ENCODE measurements around the gene KRT3. TPM values are rescaled to one million over a fixed set of nuclear protein-coding genes. Genes with fewer than 3 reads are reported as not detected.

Gene KRT3
- total RNA-seq, 2 experiments from 2014 or later = not detected

DNA sequence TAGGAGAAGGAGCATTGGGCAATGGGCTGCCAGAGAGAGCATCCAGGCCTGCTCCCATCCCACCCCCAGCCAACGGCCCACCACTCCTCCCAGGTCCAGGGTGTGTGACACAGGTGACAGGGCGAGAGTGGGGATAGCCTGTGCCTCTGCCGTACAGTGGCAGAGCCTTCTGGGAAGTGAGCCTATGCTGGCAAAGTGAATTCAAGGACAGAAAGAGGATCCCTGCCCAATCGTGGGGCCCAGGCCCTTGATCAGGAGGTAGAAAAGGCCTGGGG is 38.7 kb upstream of the KRT3 start:
- intact Hi-C loops (cut with DNase I, micrococcal nuclease) = no loop called here

DNA sequence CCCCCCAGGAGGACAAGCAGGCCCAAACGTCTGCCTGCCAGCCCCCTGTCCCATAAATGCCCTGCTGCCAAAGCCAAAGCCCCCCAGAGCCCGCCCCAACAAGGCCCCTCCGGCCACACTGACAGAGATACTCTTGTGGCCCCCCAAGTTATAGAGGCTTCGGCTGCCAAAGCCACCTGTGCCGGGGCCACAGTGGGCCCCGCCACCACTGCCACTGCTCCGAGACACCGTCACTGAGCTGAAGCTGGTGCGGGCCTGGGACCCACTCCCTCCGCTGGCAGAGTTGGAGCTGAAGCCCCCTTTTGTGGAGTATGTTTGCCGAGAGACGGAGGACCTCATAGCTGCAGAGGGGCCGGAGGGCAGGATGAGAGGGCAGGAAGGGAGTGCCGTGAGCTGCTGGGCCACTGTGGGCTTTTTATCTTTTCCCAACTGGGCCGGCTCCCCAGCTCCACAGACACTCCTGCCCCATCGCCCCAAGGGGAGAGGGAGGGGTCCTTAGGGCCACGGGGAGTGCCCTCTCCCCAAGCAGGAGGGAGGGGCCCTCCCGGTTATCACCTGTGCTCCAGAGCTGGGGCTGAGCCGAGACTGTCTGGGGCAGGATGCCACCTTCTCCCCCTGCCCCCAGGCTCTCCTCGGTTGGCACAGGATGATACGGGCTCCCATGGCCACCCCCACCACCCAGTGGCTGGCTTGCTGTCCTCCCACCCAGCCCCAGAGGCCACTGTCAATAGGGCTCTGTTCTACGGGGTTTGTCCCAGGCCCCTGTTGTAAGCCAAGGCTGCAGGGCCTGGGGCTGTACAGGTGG is 38.2 kb upstream of the KRT3 start, which contains the start of gene KRT79:
TSS of gene KRT79 (minus strand) at position 390 of the 805 bp plus-strand sequence. CDS start at position 339, 51 bp downstream.
- H3K27me3 Mint-ChIP-seq = peaks cover 5% of the 10 kb centered on the region
- H3K4me1 Mint-ChIP-seq = peaks cover 27% of the 10 kb centered on the region
- ATAC-seq = no peak
- intact Hi-C loops (cut with DNase I, micrococcal nuclease) = no loop called here
- DNase-seq = no peak
- H3K27ac Mint-ChIP-seq = peak within 1 kb of the TSS; percentile 81
- ChIA-PET CTCF (interaction anchor here (0.6 to 1.5 kb wide), 3 partner anchors 37 to 609 kb away, joined by 3 to 4 read pairs (median 3); no protein-coding TSS in a partner anchor), POLR2A (no interaction called here)
- H3K4me3 Mint-ChIP-seq = no peak within 1 kb of the TSS
- H3K36me3 Mint-ChIP-seq (ENCODE audit: low read depth) = no peaks in the 10 kb centered on the region
- H3K9me3 Mint-ChIP-seq (ENCODE audit: low read depth) = no peaks in the 10 kb centered on the region

More for the DNA sequence above, 38.7 kb upstream of the KRT3 start:
- Mint-ChIP-seq H3K4me3 (no peak overlapping the region), H3K36me3 (ENCODE audit: low read depth) (no peaks in the 10 kb centered on the region), H3K27ac (peak overlapping the region; percentile 12), H3K9me3 (ENCODE audit: low read depth) (no peaks in the 10 kb centered on the region), H3K27me3 (peaks cover 5% of the 10 kb centered on the region), H3K4me1 (peaks cover 27% of the 10 kb centered on the region)
- ATAC-seq = no peak
- ChIA-PET CTCF (no interaction called here), POLR2A (no interaction called here)
- no peak for DNase-seq

DNA sequence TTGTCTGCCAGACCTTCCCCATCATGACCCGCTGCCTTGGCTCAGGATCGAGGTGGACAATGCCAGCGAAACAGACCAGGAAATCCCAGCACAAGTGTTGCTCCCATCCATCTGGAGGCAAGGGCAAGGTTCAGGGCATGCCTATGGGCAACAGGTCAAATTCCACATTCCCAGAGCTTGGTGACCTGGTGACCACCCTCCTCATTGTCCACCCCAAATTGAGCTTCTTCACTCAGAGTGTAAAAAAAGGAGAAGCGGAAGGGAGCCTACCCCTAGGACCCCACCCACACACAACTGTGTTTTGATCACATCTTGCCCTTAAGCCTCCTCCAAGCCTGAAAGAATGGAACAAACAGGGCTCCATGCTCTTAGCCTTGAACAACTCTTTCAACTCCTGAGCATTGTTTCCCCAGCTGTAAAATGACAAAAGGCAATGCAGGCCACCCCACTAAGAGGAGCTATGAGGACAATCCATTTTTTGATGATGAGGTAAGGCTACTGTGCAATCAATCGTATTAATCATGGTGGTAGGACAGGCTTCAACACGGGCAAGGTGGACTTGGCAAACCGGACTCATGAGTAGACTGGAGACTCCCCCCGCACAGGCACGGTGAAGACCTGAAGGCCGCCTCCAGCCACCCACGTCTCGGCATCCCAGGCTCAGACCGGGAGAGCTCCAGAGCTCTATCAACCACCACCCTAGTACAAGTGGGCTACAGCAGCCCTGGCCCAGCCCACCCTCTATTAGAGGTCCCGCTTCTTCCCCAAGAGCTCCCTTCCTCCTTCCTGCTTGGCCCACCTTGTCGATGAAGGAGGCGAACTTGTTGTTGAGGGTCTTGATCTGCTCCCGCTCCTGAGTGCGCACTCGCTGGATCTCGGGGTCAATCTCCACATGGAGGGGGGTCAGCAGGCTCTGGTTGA is 37.3 kb upstream of the KRT3 start:
- no peak for ATAC-seq
- H3K4me1 Mint-ChIP-seq = peaks cover 34% of the 10 kb centered on the region
- POLR2A ChIA-PET = no interaction called here
- H3K36me3 Mint-ChIP-seq (ENCODE audit: low read depth) = no peaks in the 10 kb centered on the region
- intact Hi-C loops (cut with DNase I, micrococcal nuclease) = no loop called here
- H3K9me3 Mint-ChIP-seq (ENCODE audit: low read depth) = no peaks in the 10 kb centered on the region
- DNase-seq = no peak
- no peaks in the 10 kb centered on the region for H3K27me3 Mint-ChIP-seq
- H3K4me3 Mint-ChIP-seq = no peak overlapping the region
- CTCF ChIA-PET = interaction anchor here (0.6 to 1.5 kb wide), 5 partner anchors 37 to 608 kb away, joined by 3 to 4 read pairs (median 3); no protein-coding TSS in a partner anchor
- no peak overlapping the region for H3K27ac Mint-ChIP-seq

DNA sequence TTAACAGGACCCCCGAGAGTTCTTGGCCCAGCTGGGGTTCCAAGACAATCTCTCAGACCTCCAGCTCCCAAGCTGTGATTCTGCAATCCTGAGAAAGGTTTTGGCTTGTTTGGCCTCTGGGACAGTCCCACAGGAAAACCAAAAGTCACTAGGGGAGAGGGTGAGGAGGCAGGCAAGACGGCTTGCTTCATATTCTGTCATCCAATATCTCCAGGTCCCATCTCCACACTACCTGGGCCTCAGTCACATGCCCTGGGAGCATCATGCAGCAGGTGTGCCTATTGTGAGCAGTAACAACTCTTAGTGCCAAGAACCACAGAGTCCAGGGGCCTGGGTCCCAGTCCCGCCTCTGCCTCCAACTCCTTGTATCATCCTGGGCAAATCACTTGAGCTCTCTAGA is 36.5 kb upstream of the KRT3 start:
- ChIA-PET CTCF (interaction anchor here (0.7 kb wide), 1 partner anchor 221 kb away, joined by 3 read pairs; no protein-coding TSS in a partner anchor), POLR2A (no interaction called here)
- Mint-ChIP-seq H3K9me3 (ENCODE audit: low read depth) (no peaks in the 10 kb centered on the region), H3K27me3 (no peaks in the 10 kb centered on the region), H3K4me1 (peaks cover 31% of the 10 kb centered on the region), H3K27ac (no peak overlapping the region), H3K36me3 (ENCODE audit: low read depth) (no peaks in the 10 kb centered on the region), H3K4me3 (no peak overlapping the region)
- no peak for ATAC-seq
- no peak for DNase-seq
- intact Hi-C loops (cut with DNase I, micrococcal nuclease) = no loop called here

DNA sequence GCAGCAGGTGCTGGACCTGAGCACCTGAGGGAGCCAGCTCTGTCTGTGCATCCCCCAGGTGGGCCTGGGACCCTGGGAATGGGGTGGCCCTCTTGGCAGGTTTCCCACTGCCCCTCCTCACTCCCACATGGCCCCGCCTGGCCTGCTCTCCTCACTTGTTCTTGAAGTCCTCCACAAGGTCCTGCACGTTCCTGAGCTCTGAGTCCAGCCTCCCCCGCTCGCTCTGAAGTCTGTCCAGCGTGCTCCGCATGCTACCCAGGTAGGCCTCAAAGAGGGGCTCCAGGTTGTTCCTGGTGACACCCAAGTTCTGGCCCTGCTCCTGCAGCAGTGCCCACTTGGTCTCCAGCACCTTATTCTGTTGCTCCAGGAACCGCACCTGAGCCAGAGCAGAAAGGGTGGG is 35.3 kb upstream of the KRT3 start:
- intact Hi-C loops (cut with DNase I, micrococcal nuclease) = no loop called here
- CTCF ChIA-PET = interaction anchor here (0.6 to 1.3 kb wide), 3 partner anchors 10 to 49 kb away, joined by 3 to 4 read pairs (median 4); no protein-coding TSS in a partner anchor
- Mint-ChIP-seq H3K27ac (no peak overlapping the region), H3K4me1 (peaks cover 19% of the 10 kb centered on the region), H3K4me3 (no peak overlapping the region), H3K36me3 (ENCODE audit: low read depth) (no peaks in the 10 kb centered on the region), H3K9me3 (ENCODE audit: low read depth) (no peaks in the 10 kb centered on the region), H3K27me3 (no peaks in the 10 kb centered on the region)
- POLR2A ChIA-PET = no interaction called here
- DNase-seq (no peak), ATAC-seq (no peak)

DNA sequence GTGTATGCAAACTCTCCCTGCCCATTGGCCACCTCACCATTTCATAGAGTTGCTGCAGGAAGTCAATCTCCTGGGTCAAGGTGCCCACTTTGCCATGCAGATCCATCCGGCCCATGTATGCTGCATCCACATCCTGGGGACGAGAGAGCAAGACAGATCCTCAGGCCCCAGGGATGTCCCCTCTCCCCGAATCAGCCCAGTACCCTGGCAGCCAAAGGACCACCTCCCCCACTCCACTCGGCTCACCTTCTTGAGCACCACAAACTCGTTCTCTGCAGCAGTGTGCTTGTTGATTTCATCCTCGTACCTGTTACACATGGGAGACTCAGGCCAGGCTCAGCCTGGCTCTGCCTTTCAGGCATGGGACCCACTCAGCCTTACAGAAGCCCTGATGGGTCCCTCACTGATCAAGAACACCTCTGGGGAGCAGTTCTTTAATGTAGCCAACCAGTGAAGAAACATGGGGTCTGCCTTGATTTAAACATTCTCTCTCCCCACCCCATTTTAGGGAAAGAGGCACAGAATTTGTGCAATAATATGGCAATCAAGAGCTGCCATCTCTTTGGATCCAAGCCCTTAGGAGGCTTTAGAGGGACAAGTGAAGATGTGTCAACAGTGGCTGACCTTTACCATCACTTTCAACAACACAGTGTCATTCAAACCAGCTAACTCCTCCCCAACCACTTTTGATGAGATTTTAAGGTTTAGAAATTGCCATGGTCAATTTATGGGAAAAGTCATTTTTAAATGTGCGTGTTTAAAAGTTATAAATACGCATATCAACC is 34.3 kb upstream of the KRT3 start:
- intact Hi-C loops (cut with DNase I, micrococcal nuclease) = no loop called here
- ChIA-PET CTCF (interaction anchor here (1.0 to 1.3 kb wide), 3 partner anchors 9 to 50 kb away, joined by 3 to 5 read pairs (median 4); no protein-coding TSS in a partner anchor), POLR2A (no interaction called here)
- DNase-seq = no peak
- H3K27me3 Mint-ChIP-seq = no peaks in the 10 kb centered on the region
- no peak for ATAC-seq
- no peak overlapping the region for H3K4me3 Mint-ChIP-seq
- no peaks in the 10 kb centered on the region for H3K36me3 Mint-ChIP-seq (ENCODE audit: low read depth)
- no peaks in the 10 kb centered on the region for H3K9me3 Mint-ChIP-seq (ENCODE audit: low read depth)
- H3K4me1 Mint-ChIP-seq = peaks cover 8% of the 10 kb centered on the region
- no peak overlapping the region for H3K27ac Mint-ChIP-seq

DNA sequence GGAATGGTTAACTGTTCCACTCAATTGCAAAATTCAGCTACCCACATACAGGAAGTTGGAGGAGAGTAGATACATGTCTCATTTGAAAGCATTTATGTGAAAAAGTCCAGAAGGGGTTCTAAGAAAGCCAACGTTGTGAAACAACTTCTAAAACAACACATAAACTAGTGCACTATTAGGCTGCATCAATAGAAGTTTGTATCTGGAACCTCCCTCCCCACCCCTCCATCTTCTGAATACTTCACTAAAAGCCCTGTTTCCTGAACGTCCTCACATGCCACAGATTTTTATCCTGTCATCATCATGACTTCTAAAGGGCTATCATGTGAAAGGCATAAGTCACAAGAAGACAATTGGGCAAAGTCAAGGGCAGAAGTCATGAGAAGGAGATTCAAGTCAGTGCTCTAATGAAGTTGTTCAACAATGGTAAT is 32.7 kb upstream of the KRT3 start:
- intact Hi-C loops (cut with DNase I, micrococcal nuclease) = no loop called here
- no peaks in the 10 kb centered on the region for H3K9me3 Mint-ChIP-seq (ENCODE audit: low read depth)
- no peak for ATAC-seq
- H3K27me3 Mint-ChIP-seq = no peaks in the 10 kb centered on the region
- H3K36me3 Mint-ChIP-seq (ENCODE audit: low read depth) = no peaks in the 10 kb centered on the region
- DNase-seq = no peak
- ChIA-PET CTCF (interaction anchor here (1.4 kb wide), 1 partner anchor 152 kb away, joined by 3 read pairs; no protein-coding TSS in a partner anchor), POLR2A (no interaction called here)
- H3K27ac Mint-ChIP-seq = no peak overlapping the region
- H3K4me3 Mint-ChIP-seq = no peak overlapping the region
- H3K4me1 Mint-ChIP-seq = peaks cover 7% of the 10 kb centered on the region

DNA sequence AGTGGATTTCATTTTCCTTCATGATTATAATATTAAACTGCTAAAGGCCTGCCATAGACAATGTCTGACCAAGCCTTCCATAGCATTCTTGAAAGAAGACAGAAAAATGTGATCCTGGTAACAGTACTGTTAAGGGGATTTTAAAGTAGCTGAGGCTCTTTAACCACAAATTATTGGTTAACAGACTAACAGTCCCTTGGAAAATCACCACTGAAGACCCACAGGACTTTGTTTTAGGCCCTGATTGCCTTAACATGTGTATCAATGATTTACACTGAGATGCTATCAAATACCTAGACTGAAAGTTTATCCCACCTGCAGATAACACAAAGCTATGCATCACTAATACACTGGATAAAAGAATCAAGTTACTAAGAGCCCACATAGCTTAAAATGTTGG is 32.2 kb upstream of the KRT3 start:
- Mint-ChIP-seq H3K4me3 (no peak overlapping the region), H3K4me1 (peaks cover 7% of the 10 kb centered on the region), H3K27ac (no peak overlapping the region), H3K36me3 (ENCODE audit: low read depth) (no peaks in the 10 kb centered on the region), H3K27me3 (no peaks in the 10 kb centered on the region), H3K9me3 (ENCODE audit: low read depth) (no peaks in the 10 kb centered on the region)
- intact Hi-C loops (cut with DNase I, micrococcal nuclease) = no loop called here
- CTCF ChIA-PET = interaction anchor here (1.4 kb wide), 1 partner anchor 152 kb away, joined by 3 read pairs; no protein-coding TSS in a partner anchor
- ATAC-seq (no peak), DNase-seq (no peak)
- POLR2A ChIA-PET = no interaction called here

DNA sequence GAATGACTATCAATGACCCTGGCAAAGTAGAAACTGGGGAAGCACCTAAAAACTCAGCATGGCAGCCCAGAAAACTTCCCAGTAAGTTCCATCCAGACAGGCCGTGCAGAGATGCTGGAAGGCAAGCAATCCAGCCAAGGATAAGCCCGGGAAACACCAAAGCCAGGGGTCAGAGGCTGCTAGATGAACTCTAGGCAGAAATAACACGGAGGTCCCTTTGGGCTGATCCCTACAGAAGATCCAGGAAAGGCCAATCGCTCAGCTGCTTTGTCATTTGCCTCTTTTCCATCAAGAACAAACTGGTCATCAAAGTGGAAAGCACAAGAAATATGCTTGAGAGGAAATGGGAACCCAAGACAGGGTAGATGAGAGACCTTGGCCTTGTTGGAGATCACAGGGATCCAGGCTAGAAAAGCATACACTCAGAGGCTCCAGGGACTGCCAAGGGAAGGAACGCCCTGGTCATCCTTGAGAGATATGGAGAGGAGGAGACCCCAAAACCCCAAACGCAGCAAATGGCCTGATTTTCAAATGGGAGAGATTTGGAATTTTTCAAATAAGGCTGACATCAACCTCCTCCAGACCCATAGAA is 31.7 kb upstream of the KRT3 start:
- ChIA-PET POLR2A (no interaction called here), CTCF (no interaction called here)
- Mint-ChIP-seq H3K4me1 (peaks cover 7% of the 10 kb centered on the region), H3K36me3 (ENCODE audit: low read depth) (no peaks in the 10 kb centered on the region), H3K27ac (no peak overlapping the region), H3K4me3 (no peak overlapping the region), H3K9me3 (ENCODE audit: low read depth) (no peaks in the 10 kb centered on the region), H3K27me3 (no peaks in the 10 kb centered on the region)
- intact Hi-C loops (cut with DNase I, micrococcal nuclease) = no loop called here
- ATAC-seq (no peak), DNase-seq (no peak)

DNA sequence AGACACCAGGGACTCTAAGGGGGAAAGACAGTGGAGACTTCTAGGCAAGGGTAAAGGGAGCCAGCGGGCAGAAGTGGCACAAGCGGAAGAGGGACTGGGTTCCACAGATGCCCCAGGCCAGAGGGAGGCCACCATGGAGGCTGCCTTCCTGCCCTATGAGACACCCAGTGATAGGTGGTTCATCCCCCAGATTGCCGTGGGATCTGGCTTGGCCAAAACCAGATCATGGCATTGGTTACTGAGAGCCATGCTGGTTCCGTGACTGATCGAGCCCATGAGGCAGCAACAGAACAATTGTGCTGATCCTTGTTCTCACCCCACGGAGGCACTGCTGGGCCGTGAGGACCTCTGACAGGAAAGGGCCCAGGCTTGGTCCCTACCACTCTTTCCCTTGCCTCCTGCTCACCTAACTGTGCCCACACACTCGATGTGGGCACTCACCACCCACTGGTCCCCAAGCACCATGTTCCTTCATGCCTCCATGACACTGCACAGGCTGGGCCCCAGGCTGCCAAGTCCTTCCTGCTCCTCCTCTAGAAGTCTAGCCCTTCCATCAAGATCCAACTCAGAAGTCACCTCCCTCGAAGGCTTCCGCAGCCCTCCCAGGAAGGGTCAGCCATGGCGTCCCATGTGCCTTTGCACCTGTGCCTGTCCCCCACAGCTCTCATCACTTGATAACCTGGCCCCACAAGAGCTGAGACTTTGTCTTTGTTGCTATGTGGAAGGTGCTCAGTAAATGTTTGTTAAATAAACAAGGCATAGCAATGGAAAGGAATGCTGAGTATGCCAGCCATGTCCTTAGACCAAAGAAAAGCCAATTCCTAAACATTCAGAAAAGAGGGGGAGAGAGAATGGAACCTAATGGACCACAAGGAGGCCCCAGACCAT is 30.9 kb upstream of the KRT3 start:
- ChIA-PET CTCF (interaction anchor here (0.6 kb wide), 2 partner anchors 93 to 432 kb away, joined by 3 to 6 read pairs; no protein-coding TSS in a partner anchor), POLR2A (no interaction called here)
- no peaks in the 10 kb centered on the region for H3K36me3 Mint-ChIP-seq (ENCODE audit: low read depth)
- no peaks in the 10 kb centered on the region for H3K27me3 Mint-ChIP-seq
- peaks cover 7% of the 10 kb centered on the region for H3K4me1 Mint-ChIP-seq
- H3K4me3 Mint-ChIP-seq = no peak overlapping the region
- no peaks in the 10 kb centered on the region for H3K9me3 Mint-ChIP-seq (ENCODE audit: low read depth)
- DNase-seq (no peak), ATAC-seq (no peak)
- intact Hi-C loops (cut with DNase I, micrococcal nuclease) = no loop called here
- H3K27ac Mint-ChIP-seq = no peak overlapping the region
